Liver (tissue), 9 donors: ENCODE measurements around the gene ERMARD. TPM values are rescaled to one million over a fixed set of nuclear protein-coding genes. Genes with fewer than 3 reads are reported as not detected.

Source experiments
- DNase-seq: peaks from one replicate; pipeline ENCODE4 v3.0.0-alpha.2; 2017; ENCODE audit warnings: low spot score
- H3K27ac ChIP-seq, 2 donors: one replicate each; pipeline ENCODE4 v1.7.0; 2013; ENCODE audit warnings: inconsistent platforms in 2 of 2, low read length in 2 of 2, control low read depth in 1 of 2, low read depth in 1 of 2, mild to moderate bottlenecking in 1 of 2
- H3K27me3 ChIP-seq, 4 donors: one replicate each; pipeline versions ENCODE4 v1.6.1 to v1.7.0; 2013; ENCODE audit warnings: low read length in 3 of 4, inconsistent platforms in 1 of 4, mild to moderate bottlenecking in 1 of 4, moderate library complexity in 1 of 4; ENCODE audit not compliant: control insufficient read depth in 4 of 4, insufficient read depth in 4 of 4
- H3K36me3 ChIP-seq, 4 donors: one replicate each; pipeline versions ENCODE4 v1.6.1 to v1.7.0; 2013; ENCODE audit warnings: low read length in 3 of 4, mild to moderate bottlenecking in 3 of 4, low read depth in 1 of 4, moderate library complexity in 1 of 4; ENCODE audit not compliant: control insufficient read depth in 4 of 4, insufficient read depth in 3 of 4
- H3K4me1 ChIP-seq, 4 donors: one replicate each; pipeline versions ENCODE4 v1.6.1 to v1.7.0; 2013; ENCODE audit warnings: low read length in 3 of 4, mild to moderate bottlenecking in 3 of 4, moderate library complexity in 1 of 4; ENCODE audit not compliant: control insufficient read depth in 4 of 4, insufficient read depth in 4 of 4
- H3K4me3 ChIP-seq, 3 donors: one replicate each; pipeline versions ENCODE4 v1.6.1 to v1.7.0; 2013; ENCODE audit warnings: low read length in 3 of 3, control low read depth in 1 of 3, low read depth in 1 of 3, mild to moderate bottlenecking in 1 of 3
- H3K9ac ChIP-seq, 2 donors: one replicate each; pipeline ENCODE4 v1.7.0; 2013; ENCODE audit warnings: low read length in 2 of 2, mild to moderate bottlenecking in 2 of 2, moderate library complexity in 2 of 2, control low read depth in 1 of 2, low read depth in 1 of 2
- H3K9me3 ChIP-seq, 4 donors: one replicate each; pipeline versions ENCODE4 v1.6.1 to v1.7.0; 2013; ENCODE audit warnings: low read length in 3 of 4; ENCODE audit not compliant: control insufficient read depth in 4 of 4
- EGR1 ChIP-seq, 2 donors: IDR thresholded peaks; 2 replicates each; pipeline ENCODE4 v1.6.1; 2016 to 2018; ENCODE audit warnings: antibody characterized with exemption in 2 of 2, low read depth in 2 of 2
- FOXA1 ChIP-seq: IDR thresholded peaks from 2 replicates; pipeline ENCODE4 v1.6.1; 2016; ENCODE audit warnings: antibody characterized with exemption
- FOXA2 ChIP-seq: IDR thresholded peaks from 2 replicates; pipeline ENCODE4 v1.6.1; 2016; ENCODE audit warnings: antibody characterized with exemption
- GABPA ChIP-seq, 2 donors: IDR thresholded peaks in 1 of 2; conservative IDR thresholded peaks in 1 of 2; 2 replicates each; pipeline ENCODE4 v1.6.1; 2016; ENCODE audit warnings: antibody characterized with exemption in 2 of 2, mild to moderate bottlenecking in 1 of 2, moderate library complexity in 1 of 2
- HNF4A ChIP-seq, 2 donors: conservative IDR thresholded peaks; 2 replicates each; pipeline ENCODE4 v1.6.1; 2016; ENCODE audit warnings: antibody characterized with exemption in 2 of 2, mild to moderate bottlenecking in 2 of 2
- HNF4G ChIP-seq: IDR thresholded peaks from 2 replicates; pipeline ENCODE4 v1.6.1; 2016; ENCODE audit warnings: antibody characterized with exemption
- JUND ChIP-seq, 2 donors: IDR thresholded peaks; 2 replicates each; pipeline ENCODE4 v1.6.1; 2016; ENCODE audit warnings: antibody characterized with exemption in 2 of 2
- NR2F2 ChIP-seq: IDR thresholded peaks from 2 replicates; pipeline ENCODE4 v1.6.1; 2016; ENCODE audit warnings: antibody characterized with exemption
- RAD21 ChIP-seq, 2 donors: IDR thresholded peaks; 2 replicates each; pipeline ENCODE4 v1.6.1; 2016; ENCODE audit warnings: antibody characterized with exemption in 2 of 2, mild to moderate bottlenecking in 2 of 2
- RXRA ChIP-seq, 2 donors: IDR thresholded peaks; 2 replicates each; pipeline ENCODE4 v1.6.1; 2017 to 2018; ENCODE audit warnings: antibody characterized with exemption in 2 of 2, mild to moderate bottlenecking in 1 of 2
- SP1 ChIP-seq: IDR thresholded peaks from 2 replicates; pipeline ENCODE4 v1.6.1; 2018; ENCODE audit warnings: antibody characterized with exemption, mild to moderate bottlenecking
- TAF1 ChIP-seq: conservative IDR thresholded peaks from 2 replicates; pipeline ENCODE4 v1.6.1; 2016; ENCODE audit warnings: antibody characterized with exemption, mild to moderate bottlenecking
- YY1 ChIP-seq: IDR thresholded peaks from 2 replicates; pipeline ENCODE4 v1.6.1; 2016; ENCODE audit warnings: antibody characterized with exemption, mild to moderate bottlenecking
- WGBS: extraction: QIAGEN DNeasy Blood & Tissue Kit; methylation state at CpG from one replicate; pipeline ENCODE4 v1.1.7; 2013; 5-methylcytosine and 5-hydroxymethylcytosine counted together
- polyA plus RNA-seq, 2 donors: library from polyadenylated mRNA; stranded (reverse) in 1 of 2; unstranded in 1 of 2; fragments of 200-250 nt in 1 of 2; fragments of >200 nt in 1 of 2; fragmentation: Nextera tagmentation in 1 of 2; extraction: Ambion mirVana in 1 of 2; gene quantifications; one replicate each; pipeline versions ENCODE4 v1.2.1 to v1.2.3, GENCODE V29; 2013 to 2015
- total RNA-seq, 2 donors: library from RNA; depleted of rRNA; stranded (reverse); fragments of >200 nt; gene quantifications; one replicate each; pipeline ENCODE4 v1.2.3, GENCODE V29; 2014
- TF ChIP-seq, protein P1 (sequence below): IDR thresholded peaks from 2 replicates; pipeline ENCODE4 v1.6.1; 2016; ENCODE audit warnings: antibody characterized with exemption, mild to moderate bottlenecking
- TF ChIP-seq, protein P2 (sequence below): IDR thresholded peaks from 2 replicates; pipeline ENCODE4 v1.6.1; 2016; ENCODE audit warnings: antibody characterized with exemption
- TF ChIP-seq, protein P3 (sequence below): IDR thresholded peaks from 2 replicates; pipeline ENCODE4 v1.6.1; 2016; ENCODE audit warnings: antibody characterized with exemption
- TF ChIP-seq, protein P4 (sequence below): IDR thresholded peaks from 2 replicates; pipeline ENCODE4 v1.6.1; 2016; ENCODE audit warnings: antibody characterized with exemption
- TF ChIP-seq, protein P5 (sequence below): fragments of 150-350 bp; IDR thresholded peaks from 2 replicates; pipeline ENCODE4 v1.5.1; 2017; ENCODE audit warnings: improper control_type of control experiment, low read depth, low read length; ENCODE audit not compliant: missing input control
- donor health status: healthy.
- donor health status: healthy.
- donor health status: healthy.
- donor health status: healthy.
- donor health status: healthy.

The ERMARD gene
- total and polyA plus RNA-seq, 4 donors, result 10.1 to 20.7 (median 14.0) TPM

DNA sequence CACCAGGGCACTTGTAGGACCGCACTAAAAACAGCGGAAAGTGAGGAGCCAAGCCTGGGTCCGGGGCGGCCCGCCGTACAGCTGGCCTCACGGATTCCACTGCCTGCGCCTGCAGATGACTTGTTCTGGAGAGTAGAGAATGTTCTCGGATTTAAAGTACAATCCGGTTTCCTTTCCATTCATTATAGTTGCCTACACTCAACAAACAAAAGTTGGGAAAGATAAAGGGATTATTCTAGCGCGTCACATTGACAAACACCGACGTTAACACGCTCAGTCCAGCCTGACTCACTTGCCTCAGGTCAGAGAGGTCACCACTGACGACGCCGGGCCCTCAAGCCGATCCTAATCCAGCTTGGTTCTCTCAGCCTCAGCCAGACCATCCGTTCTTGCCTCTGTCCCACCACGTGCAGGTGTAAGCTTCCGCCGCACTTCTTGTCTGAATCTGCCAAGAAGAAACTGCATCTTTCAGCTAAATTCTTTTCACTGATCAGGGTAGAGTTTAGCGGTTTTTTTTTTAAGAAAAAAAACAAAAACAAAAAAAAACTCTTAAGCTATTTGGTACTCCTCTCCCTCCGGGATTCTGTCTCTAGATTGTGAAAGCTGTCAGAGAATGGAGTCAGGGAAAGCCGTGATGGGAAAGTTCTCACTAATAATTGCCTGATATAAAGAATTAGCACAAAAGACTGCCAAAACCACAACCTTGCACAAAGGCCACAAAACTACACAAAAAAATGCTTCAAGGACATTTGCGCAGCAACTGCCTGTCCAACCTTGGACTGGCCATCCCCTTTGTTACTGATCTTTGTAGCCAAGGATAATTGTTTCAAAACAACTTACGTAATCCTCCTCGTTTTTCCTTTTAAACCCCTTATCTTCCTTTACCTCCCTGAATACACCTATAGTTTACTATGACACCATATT, 26.0 kb upstream of the ERMARD start:
- H3K36me3 ChIP-seq, result no peaks in the 10 kb centered on the region
- no peaks in the 10 kb centered on the region for H3K27me3 ChIP-seq
- no peaks in the 10 kb centered on the region for H3K9me3 ChIP-seq
- peak overlapping the region; percentile 44 to 98 (median 61) for H3K4me3 ChIP-seq
- H3K4me1 ChIP-seq, result peaks cover 2 to 22% (median 15%) of the 10 kb centered on the region in 4 donors
- 27% methylated on average over 29 of the region's 29 CpGs for WGBS
- H3K27ac ChIP-seq, result peak overlapping the region; percentile 95 to 98
- TF ChIP-seq, protein P1, sequence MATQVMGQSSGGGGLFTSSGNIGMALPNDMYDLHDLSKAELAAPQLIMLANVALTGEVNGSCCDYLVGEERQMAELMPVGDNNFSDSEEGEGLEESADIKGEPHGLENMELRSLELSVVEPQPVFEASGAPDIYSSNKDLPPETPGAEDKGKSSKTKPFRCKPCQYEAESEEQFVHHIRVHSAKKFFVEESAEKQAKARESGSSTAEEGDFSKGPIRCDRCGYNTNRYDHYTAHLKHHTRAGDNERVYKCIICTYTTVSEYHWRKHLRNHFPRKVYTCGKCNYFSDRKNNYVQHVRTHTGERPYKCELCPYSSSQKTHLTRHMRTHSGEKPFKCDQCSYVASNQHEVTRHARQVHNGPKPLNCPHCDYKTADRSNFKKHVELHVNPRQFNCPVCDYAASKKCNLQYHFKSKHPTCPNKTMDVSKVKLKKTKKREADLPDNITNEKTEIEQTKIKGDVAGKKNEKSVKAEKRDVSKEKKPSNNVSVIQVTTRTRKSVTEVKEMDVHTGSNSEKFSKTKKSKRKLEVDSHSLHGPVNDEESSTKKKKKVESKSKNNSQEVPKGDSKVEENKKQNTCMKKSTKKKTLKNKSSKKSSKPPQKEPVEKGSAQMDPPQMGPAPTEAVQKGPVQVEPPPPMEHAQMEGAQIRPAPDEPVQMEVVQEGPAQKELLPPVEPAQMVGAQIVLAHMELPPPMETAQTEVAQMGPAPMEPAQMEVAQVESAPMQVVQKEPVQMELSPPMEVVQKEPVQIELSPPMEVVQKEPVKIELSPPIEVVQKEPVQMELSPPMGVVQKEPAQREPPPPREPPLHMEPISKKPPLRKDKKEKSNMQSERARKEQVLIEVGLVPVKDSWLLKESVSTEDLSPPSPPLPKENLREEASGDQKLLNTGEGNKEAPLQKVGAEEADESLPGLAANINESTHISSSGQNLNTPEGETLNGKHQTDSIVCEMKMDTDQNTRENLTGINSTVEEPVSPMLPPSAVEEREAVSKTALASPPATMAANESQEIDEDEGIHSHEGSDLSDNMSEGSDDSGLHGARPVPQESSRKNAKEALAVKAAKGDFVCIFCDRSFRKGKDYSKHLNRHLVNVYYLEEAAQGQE, result peak; percentile 15
- TF ChIP-seq FOXA2 (peak; percentile 25), TAF1 (no peak), RXRA (IDR thresholded peaks at IDR 0.05) (peak in 1 of 2 donors; percentile 41), NR2F2 (peak; percentile 85), GABPA (IDR thresholded peaks at IDR 0.05 in 1 of 2, conservative IDR thresholded peaks at IDR 0.05 in 1 of 2) (no peak), SP1 (peak; percentile 47), RAD21 (IDR thresholded peaks at IDR 0.05) (no peak), YY1 (no peak), FOXA1 (no peak), HNF4A (conservative IDR thresholded peaks at IDR 0.05) (peak in 1 of 2 donors; percentile 21), JUND (IDR thresholded peaks at IDR 0.05) (peak in 1 of 2 donors; percentile 39), EGR1 (IDR thresholded peaks at IDR 0.05; ENCODE audit: low read depth in 2 of 2) (no peak), HNF4G (no peak)
- TF ChIP-seq, protein P2, sequence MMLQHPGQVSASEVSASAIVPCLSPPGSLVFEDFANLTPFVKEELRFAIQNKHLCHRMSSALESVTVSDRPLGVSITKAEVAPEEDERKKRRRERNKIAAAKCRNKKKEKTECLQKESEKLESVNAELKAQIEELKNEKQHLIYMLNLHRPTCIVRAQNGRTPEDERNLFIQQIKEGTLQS, result no peak
- TF ChIP-seq, protein P3, sequence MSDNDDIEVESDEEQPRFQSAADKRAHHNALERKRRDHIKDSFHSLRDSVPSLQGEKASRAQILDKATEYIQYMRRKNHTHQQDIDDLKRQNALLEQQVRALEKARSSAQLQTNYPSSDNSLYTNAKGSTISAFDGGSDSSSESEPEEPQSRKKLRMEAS, result no peak
- TF ChIP-seq, protein P4, sequence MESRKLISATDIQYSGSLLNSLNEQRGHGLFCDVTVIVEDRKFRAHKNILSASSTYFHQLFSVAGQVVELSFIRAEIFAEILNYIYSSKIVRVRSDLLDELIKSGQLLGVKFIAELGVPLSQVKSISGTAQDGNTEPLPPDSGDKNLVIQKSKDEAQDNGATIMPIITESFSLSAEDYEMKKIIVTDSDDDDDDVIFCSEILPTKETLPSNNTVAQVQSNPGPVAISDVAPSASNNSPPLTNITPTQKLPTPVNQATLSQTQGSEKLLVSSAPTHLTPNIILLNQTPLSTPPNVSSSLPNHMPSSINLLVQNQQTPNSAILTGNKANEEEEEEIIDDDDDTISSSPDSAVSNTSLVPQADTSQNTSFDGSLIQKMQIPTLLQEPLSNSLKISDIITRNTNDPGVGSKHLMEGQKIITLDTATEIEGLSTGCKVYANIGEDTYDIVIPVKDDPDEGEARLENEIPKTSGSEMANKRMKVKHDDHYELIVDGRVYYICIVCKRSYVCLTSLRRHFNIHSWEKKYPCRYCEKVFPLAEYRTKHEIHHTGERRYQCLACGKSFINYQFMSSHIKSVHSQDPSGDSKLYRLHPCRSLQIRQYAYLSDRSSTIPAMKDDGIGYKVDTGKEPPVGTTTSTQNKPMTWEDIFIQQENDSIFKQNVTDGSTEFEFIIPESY, result no peak
- TF ChIP-seq, protein P5, sequence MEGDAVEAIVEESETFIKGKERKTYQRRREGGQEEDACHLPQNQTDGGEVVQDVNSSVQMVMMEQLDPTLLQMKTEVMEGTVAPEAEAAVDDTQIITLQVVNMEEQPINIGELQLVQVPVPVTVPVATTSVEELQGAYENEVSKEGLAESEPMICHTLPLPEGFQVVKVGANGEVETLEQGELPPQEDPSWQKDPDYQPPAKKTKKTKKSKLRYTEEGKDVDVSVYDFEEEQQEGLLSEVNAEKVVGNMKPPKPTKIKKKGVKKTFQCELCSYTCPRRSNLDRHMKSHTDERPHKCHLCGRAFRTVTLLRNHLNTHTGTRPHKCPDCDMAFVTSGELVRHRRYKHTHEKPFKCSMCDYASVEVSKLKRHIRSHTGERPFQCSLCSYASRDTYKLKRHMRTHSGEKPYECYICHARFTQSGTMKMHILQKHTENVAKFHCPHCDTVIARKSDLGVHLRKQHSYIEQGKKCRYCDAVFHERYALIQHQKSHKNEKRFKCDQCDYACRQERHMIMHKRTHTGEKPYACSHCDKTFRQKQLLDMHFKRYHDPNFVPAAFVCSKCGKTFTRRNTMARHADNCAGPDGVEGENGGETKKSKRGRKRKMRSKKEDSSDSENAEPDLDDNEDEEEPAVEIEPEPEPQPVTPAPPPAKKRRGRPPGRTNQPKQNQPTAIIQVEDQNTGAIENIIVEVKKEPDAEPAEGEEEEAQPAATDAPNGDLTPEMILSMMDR, result no peak
- H3K9ac ChIP-seq, result peak overlapping the region in 1 of 2 donors; percentile 54
- DNase-seq, result peak; percentile 46
